ENCODE data around the gene PADI3.

The PADI3 gene

DNA sequence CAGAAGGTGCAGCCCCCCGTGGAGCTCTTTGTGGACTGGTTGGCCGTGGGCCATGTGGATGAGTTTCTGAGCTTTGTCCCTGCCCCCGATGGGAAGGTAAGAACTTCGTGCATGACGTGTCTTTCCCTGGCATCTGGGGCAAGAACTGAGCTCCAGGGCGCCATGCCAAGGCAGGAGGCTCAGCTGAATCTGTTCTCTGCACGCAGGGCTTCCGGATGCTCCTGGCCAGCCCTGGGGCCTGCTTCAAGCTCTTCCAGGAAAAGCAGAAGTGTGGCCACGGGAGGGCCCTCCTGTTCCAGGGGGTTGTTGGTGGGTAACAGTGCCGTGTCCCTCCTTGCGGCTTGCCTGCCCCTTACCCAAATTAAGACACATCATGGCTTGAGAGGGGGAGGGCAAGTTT, 27.7 kb downstream of the PADI3 start:
- no peak for DNase-seq

DNA sequence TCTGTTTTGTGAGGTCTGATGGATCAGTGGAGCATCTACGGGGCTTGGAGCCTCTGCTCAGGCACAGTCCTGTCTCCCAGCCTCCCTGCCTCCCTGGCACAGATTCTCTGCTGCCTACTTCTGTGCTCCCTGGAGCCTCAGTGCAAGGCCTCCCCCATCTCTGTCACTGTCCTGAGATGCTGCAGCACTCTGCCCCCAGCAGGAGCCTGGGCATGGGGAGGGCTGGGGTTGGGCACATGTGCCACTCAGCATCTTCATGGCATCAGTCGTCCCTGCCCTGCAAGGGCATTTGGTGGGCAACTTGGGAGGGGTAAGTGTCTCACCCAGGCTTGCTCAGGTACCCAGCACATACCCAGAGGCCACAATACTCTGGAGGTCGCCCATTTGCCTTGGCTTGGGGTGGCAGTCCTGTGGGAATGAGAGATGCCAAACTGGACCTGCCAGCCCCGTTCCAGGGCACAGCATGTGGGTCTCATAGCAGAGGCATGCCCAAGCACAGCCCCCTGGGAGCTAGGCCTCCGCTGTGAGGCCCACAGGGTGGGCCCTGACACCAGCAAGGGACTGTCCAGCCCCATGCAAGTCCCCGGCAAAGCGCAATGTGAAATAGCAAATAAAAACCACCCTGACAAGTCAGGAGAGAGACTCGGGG, 28.7 kb downstream of the PADI3 start:
- DNase-seq, result no peak

DNA sequence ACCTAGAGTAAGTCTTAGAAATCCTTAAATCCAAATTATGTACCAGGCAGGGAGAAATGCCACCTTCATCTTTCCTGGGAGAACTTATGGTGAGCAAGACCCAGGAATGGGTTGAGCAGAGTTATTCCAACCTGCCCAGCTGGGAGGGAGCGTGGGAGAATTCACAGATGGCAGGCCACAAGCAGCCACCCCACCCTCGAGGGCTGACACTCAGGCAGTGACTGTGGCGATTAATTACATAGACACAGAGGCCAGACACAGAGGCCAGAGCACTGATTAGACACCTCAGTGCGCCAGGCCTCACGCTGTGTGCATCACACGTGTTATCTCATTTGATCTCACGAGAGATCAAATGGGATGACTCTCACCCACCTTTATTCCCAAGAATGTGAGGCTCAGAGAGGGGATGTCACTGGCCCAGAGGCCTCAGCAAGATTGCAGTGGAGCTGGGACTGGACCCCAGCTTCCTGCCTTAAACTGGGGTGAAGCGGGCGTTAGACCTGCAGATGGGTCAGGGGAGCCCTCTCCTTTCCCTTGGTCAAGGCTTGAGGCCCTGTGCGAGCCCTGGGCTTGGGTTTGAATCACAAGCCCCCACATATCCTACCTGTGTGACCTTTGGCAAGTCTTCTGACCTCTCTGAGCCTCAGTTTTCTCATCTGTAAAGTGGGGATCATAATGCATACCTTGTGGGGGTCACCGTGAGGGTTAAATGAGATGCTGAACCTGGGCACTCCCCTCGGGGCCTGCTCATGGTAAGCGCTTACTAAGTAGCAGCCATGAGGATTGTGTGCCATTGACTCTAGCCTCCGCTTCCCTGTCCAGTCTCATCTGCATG, 30.3 kb downstream of the PADI3 start:
- DNase-seq, result no peak

DNA sequence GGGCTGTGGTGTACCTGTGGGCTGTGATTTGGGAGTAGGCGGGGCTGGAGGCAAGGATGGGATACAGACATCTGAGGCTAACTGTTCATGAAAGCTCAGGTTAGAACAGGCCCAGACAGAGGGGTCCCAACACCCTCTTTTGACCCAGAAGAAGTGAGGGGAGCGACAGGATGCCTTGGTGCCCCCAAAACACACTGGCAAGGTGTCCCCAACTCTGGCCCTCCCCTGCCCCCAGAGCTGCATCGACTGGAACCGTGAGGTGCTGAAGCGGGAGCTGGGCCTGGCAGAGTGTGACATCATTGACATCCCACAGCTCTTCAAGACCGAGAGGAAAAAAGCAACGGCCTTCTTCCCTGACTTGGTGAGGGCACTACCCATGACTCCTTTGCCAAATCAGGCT, 31.5 kb downstream of the PADI3 start:
- no peak for DNase-seq

DNA sequence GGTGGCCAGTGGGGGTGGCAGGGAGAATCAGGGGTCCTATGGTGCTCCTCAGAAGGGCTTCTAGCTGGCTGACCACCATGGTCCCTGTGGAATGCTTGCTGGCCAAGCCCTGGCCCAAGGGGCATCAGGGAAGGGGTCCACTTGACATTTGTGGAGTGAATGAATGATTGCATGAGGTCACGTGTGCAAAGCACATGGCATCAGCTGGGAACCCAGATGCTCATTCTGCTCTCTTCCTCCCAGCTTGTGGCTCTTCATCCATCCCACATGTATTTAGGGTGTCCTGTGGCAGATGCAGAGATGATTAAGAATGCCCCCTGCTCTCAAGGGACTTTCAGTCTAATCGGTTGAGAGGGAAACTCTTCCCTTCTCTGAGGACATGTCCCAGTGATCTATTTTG, 32.0 kb downstream of the PADI3 start:
- DNase-seq, result no peak

DNA sequence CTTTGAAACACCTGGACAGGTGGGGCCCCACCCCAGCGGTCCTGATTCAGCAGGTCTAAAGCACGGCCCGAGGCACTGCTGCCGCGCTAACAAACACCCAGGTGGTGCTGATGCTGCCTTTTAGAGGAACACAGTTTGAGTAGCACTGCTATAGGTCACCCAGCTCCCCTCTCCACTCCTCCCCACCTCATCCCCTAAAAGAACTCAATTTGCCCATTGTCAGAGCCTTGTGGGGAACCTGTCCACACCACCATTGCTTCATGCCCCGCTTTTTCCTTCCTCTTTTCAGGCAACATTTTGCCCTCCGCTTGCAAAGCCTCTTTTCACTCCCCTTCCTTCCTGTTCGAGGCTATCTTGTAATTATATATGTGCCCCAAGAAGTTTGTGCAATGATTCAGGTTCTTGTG, 32.9 kb downstream of the PADI3 start:
- no peak for DNase-seq

DNA sequence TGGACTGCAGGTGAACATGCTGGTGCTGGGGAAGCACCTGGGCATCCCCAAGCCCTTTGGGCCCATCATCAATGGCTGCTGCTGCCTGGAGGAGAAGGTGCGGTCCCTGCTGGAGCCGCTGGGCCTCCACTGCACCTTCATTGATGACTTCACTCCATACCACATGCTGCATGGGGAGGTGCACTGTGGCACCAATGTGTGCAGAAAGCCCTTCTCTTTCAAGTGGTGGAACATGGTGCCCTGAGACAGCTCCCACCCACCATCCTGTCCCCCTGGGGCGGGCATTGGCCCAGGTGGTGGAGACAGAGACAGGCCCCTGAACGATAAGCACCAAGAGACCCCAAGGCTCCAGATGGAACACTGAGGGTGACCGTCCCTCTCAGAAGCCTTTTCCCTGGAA, 33.9 kb downstream of the PADI3 start:
- DNase-seq, result no peak

DNA sequence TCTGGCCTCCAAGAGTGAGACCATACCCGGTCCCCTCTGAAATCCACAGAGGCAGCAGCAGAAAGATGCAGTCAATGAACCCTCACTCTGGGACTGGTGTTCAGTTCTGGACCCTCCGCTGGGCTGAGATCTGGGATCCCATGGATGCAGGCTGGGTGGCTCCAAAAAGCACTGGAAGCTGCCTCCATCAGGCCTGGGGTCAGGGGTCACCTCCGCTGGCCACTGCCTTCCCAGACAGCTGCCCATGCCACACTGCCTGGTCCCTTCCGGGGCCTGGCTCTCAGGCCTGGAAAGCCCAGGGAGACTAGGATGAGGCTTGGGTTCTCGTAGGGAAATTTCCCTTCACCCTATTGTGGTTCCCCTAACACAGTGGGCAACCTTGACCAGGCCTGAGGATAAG, 37.7 kb downstream of the PADI3 start:
- DNase-seq, result no peak

DNA sequence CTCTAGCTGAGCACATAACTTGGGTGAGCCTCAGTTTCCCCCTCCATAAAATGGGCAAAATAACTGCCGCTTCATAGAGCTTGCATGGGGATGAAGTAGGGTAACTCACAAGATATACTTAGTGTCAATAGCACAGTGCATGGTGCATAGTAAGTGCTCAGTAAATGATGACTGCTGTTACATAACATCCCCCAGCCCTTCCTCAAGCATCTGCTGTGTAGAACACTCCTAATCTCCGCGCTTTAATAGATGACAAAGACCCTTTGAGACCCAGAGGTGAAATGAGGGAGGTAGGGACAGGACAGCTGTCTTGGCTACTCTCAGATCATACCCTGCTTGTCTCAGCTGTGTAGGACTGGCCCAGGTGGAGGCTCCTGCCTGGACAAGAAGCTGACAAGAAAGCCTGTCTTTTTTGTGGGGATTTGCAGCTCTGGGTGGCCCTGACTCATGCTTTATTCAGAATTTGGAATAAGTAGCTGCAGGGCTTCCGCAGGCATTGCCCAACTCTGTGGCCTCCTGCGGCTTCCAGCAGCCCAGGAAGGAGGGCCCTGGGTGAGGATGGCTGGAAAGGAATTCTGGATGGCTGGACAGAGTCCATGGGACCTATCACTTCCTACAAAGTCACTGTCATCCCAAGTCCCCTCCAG, 38.4 kb downstream of the PADI3 start:
- DNase-seq, result no peak

DNA sequence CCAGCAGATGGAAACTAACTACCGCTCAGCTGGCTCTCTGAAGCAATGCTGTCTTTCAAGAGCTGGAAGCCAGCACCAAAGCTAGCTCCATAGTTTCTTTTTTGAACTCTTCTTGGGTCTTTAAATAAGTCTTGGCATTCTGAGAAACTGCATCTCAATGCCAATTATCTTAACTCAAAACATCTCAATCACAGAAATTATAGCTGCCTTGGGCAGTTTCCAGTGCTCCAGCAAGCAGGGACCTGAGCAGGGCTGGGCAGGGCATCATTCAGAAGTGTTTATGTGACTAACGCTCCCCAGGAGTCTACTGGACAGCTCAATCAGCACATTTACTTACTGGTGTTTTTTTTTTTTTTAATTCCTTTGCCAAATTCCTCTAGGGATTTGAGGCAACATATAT, 40.8 kb downstream of the PADI3 start:
- DNase-seq, result no peak

DNA sequence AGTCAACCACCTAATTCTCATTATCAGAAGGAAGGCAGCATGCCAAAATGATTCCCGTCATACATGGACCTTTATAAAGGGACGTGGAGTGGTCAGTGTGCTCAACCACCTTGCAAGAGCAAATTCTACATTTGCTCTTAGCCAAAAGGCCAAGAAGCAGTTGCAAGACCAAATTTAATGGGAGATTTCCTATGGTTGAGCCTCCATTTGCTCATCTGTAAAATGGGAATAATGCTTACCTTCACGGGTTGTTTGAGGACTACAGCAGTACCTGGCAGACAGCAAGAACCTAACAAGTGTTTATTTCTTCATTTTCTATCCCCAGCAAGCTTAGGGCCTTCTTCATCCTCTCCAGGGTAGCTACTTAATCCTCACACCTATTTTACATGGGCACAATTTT, 41.7 kb downstream of the PADI3 start:
- no peak for DNase-seq

DNA sequence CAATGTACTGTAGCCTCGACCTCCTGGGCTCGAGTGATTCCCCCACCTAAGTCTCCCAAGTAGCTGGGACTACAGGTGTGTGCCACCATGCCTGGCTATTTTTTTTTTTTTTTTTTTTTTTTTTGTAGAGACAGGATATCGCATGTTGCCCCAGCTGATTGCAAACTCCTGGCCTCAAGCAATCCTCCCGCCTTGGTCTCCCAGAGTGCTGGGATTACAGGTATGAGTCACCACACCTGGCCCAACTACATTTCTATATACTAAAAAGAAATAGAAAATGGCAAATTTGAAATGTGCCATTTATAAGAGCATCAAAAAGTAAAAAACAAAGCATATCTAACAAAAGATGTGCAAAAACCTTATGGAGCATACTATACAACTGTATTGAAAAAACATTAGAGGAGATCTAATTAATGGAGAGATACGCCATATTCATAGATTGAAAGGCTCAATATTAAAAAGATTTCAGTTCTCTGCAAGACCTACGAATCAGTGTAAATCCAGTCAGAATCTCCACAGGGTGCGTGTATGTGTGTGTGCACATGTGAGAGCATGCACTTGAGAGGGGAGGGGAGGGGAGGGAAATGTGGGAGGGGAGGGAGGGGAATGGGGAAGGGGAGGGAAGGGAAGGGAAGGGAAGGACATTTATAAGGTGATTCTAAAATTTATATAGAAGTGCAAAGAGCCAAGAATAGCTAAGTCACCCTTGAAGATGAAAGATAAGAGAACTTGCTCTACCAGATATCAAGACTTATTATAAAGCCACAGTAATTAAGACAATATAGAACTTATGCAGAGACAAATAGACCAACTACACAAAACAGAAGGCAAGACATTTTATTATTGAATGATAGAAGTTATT, 43.6 kb downstream of the PADI3 start:
- DNase-seq, result no peak

DNA sequence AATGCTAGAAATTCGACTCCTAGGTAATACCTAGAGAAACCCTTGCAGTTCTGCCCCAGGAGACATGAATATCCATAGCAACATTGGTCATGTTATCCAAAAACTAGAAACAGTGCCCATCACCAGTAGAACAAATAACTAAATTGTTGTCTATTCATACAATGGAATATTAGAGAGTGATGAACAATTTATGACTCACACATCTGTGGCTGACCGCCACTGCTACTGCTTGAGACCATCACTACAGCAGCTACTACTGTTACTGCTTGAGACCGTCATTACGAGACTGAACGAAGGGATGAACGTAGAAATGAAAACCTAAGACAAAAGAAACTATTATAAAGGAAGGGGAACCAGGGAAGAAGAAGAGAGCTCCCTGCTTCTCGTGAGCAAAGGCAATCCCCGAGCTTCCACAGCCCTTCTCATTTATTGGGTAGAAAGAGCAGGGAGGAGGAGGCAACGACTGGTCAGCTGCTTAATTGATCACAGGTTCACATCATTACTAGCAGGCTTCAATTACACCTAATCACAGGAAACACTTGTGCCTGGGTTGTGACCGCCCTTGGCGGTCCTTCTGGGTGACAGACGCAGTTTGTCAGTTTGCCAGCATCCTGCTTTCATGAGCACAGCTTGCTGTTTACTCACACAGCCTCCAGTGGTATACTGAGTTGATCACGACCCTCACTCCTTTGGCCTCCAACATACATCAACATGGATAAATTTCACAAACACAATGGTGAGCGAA, 45.0 kb downstream of the PADI3 start:
- no peak for DNase-seq

DNA sequence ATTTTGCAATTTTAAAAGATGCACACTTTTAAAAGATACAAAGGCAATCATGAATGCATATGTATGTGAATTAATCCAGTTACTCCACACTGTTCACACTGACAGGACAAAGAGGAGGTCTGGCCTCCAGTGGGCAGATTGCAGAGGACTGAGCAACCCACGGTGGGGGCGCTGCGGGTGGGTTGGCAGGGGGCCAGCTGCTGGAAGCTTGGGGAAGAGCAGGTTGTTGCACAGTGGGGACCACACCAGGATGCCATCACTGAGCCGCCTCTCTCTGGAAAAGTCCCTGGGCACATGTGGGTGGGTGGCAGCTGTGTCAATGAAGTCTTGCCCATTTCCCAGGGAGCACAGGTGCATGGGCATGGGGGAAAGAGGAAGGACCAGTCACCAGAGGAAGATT, 46.4 kb downstream of the PADI3 start:
- no peak for DNase-seq

DNA sequence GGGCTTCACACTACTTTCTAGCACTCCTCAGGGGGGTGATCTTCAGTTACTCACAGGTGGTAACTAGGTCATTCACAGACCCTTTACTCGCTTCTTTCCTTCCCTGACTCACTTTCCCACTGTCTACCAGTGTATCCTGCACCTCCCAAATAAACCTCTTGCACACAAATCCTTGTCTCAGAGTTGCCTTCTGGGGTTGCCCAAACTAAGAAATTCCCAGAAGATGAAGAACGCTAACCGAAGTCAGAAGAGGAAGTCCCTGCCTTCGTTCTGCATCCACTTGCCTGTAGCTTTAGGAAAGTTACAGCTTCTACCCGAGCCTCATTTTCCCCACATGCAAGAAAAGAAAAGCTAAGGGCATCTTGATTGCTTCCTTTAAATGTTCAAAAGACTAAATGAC, 47.2 kb downstream of the PADI3 start:
- no peak for DNase-seq

DNA sequence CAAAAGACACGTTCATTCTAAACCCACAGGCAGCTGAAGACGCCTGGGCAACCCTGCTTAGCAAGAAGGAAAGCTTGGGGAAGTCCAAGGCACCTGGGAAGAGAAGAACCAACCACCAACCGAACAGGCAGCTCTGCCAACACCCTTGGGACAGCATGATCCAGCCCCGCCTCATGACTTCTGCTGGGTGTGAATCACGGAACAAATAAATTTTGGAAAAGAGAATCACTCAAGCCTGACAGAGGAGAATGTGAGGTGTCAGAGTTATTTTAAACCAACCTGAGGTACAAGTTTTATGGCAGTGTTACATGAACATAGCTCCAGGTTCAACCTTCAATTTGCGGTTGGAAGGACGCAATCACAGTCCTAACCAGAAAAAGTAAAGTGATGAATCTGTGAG, 49.1 kb downstream of the PADI3 start:
- no peak for DNase-seq

DNA sequence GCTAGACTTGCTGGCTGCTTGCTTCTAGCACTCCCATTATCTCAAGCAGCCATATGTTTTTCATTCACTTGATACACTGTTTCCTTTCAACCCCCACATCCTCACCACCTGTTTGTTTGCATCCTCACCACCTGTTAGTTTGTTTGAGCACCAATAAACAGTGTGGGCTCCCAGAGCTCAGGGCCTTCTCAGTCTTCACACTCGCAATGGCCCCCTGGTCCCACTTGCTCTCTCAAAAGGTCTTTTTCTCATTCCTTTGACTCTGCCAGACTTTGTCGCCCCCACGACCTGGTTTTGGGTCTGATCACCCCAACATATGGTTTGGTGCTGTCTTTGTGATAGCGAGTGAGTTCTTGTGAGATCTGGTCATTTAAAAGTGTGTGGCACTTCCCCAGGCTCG, 52.9 kb downstream of the PADI3 start:
- no peak for DNase-seq

DNA sequence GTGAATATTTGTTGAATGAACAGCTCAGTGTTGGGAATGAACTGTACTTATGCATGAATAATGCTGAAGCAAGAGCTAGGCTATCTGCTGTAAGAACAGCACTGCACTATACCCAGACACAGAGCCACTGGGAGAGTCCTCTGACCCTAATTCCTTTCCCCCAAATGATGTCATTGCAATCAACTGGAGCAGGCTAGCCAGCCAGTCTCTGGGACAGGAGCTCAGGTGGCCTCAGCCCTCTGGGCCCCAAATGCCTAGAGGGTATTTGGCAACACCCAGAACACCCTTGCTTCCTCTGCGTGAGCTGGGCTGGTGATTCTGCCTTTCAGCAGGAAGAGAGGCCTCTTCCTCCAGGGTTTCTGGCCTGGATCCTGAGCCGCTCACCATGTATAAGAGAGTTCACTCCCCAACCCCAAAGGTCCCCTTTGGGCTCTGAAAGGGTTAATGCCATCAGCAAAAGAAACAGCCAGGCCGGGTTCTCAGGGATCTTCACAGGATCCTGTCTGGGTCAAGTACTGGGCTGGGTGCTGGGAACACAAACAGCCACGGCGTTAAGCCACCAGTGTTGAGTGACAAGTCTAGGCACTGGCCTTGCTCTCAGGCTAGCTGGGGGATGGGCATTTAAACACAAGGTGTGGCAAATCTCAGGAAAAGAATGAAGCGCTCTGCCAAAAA, 55.4 kb downstream of the PADI3 start:
- DNase-seq, result no peak

DNA sequence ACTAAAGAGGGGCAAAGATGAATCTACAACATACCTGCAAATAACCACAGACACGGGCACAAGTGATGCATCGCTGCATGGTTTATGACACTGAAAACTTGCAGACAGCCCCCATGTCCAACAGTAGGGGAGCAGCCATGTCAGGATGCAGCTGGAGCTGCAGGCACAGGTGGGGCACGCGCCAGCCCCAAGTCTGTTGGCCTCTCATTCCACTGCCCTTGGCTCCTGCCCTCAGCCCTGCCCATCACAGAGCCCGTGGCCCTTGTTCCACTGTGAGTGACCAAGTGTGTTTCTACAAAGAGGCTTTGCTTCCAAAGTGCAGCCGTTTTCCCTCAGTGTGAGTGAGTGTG, 55.9 kb downstream of the PADI3 start:
- DNase-seq, result no peak

DNA sequence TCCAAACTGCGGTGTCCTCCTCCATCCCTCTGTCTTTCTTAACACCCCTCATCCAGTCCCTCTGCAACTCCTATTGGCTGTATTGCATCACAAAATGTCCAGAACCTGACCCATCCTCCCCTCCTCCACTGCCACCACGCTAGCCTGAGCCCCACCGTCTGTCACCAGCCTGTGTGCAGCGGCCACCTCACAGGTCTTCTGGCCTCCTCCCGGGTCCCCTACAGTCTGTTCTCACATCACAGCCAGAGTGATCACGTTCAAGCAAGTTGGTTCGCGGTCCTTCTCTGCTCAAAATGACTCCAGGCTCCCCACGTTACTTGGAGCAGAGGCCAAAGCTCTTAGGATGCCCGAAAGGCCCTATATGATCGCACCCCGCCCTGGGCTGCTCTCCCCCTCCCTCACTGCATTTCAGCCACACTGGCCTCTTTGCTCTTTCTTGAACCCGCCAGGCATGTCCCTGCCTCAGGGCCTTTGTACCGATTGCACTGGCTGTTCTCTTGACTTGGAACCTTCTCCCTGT, 56.7 kb downstream of the PADI3 start:
- DNase-seq, result no peak

DNA sequence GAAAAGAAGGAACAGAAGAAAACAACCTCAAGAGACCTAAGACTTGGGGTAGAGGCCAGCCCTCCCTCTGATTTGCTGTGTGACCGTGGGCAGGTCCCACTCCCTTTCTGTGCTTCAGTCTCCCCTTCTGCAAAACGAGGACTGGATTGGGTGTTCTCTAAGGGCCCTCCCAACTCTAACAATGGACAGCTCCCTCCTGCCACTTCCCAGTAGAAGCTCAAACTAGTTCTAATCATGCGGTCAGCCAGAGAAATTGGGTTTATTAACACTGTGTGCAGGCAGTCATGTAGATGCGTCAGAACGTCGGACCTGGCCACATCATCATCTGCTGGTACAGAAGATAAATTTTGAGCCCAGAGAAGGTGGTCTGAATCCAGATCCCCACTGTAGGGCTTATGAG, 57.5 kb downstream of the PADI3 start:
- no peak for DNase-seq

DNA sequence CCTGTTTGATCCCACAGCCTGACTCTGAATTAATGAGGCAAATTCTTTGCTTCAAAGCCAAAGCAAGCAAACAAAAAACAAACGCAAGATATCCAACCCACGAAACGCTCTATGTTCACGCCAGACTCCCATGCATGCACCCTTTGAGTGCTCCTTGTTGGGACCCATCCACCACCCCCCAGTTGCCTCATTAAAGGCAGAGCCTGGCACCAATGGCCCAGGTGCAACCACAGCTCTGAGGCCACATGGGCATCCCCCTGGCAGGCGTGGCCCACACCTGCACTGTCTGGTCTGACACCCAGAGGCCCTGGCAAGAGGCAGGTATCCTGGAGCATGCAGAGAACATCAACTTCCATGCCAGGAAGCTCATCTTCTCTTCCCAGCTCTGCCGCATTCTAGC, 58.0 kb downstream of the PADI3 start:
- no peak for DNase-seq
